Measurements from ENCODE around the gene ARHGDIG. TPM values are rescaled to one million over a fixed set of nuclear protein-coding genes. Genes with fewer than 3 reads are reported as not detected.

ARHGDIG gene
- total RNA-seq, 2 donors from 2014 or later: 5.9 to 6.8 TPM

DNA sequence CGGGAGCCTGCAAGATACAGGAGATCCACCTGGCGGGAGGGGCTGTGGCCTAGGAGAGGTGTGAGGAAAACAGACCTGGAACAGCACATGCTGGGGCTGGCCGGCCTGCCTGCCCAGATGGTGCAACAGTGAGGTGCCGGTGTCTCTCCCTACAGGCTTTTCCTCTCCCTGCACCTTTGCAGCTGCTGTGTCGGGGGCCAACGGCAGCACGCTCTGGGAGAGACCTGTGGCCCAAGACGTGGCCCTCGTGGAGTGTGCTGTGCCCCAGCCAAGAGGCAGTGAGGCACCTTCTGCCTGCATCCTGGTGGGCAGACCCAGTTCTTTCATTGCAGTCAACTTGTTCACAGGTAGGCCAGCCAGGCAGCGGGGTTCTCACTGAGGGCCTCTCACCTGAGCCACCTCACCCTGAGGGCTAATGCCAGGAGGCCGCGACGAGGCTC lies 20.6 kb upstream of the ARHGDIG start:
- DNase-seq (ENCODE audit: low spot score): no peak
- Histone ChIP-seq H3K9me3 (no peaks in the 10 kb centered on the region), H3K27ac (no peak overlapping the region), H3K4me3 (no peak overlapping the region), H3K27me3 (no peaks in the 10 kb centered on the region), H3K4me1 (peaks cover 0 to 4% of the 10 kb centered on the region in 2 donors), H3K36me3 (peaks cover 70% of the 10 kb centered on the region)
- TF ChIP-seq, protein P1, sequence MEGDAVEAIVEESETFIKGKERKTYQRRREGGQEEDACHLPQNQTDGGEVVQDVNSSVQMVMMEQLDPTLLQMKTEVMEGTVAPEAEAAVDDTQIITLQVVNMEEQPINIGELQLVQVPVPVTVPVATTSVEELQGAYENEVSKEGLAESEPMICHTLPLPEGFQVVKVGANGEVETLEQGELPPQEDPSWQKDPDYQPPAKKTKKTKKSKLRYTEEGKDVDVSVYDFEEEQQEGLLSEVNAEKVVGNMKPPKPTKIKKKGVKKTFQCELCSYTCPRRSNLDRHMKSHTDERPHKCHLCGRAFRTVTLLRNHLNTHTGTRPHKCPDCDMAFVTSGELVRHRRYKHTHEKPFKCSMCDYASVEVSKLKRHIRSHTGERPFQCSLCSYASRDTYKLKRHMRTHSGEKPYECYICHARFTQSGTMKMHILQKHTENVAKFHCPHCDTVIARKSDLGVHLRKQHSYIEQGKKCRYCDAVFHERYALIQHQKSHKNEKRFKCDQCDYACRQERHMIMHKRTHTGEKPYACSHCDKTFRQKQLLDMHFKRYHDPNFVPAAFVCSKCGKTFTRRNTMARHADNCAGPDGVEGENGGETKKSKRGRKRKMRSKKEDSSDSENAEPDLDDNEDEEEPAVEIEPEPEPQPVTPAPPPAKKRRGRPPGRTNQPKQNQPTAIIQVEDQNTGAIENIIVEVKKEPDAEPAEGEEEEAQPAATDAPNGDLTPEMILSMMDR (IDR thresholded peaks at IDR 0.05): no peak

- TF ChIP-seq, protein P1 (IDR thresholded peaks at IDR 0.05): no peak
- Histone ChIP-seq H3K9me3 (no peaks in the 10 kb centered on the region), H3K27ac (no peak overlapping the region), H3K4me1 (peaks cover 0 to 6% of the 10 kb centered on the region in 2 donors), H3K36me3 (peaks cover 72% of the 10 kb centered on the region), H3K4me3 (no peak overlapping the region), H3K27me3 (no peaks in the 10 kb centered on the region)
- DNase-seq (ENCODE audit: low spot score): no peak
Observed at GRCh38 chr16:260326-260725, 20.1 kb upstream of the ARHGDIG start.

DNA sequence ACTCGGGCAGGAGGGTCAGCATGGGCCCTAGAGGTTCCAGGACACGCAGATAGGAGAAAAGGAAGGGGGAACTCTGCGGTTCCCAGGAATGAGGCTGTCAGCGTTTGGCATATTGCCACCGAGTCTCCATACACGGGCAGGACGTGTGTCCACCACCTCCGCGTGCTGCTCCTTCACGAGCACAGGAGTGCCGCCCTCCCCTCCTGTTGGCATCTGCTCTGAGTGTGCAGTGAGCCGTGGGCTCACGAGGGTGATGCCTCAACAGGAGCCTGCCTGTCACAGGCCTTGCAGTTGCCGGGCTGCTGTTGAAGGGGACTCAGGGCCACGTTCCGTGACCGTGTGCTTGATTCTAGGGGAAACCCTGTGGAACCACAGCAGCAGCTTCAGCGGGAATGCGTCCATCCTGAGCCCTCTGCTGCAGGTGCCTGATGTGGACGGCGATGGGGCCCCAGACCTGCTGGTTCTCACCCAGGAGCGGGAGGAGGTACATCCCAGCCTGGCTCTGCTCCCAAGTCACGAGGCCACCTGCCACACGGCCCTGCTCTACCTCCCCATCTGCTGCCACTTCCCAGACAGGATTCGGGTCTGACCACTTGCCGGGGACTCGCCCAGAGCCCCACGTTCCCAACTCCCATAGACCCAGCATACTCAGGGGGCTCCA lies 19.2 kb upstream of the ARHGDIG start:
- no peak for DNase-seq (ENCODE audit: low spot score)
- H3K9me3 ChIP-seq: no peaks in the 10 kb centered on the region
- no peaks in the 10 kb centered on the region for H3K27me3 ChIP-seq
- peak overlapping the region in 1 of 2 donors; percentile 3 for H3K27ac ChIP-seq
- TF ChIP-seq, protein P1 (IDR thresholded peaks at IDR 0.05): no peak
- H3K36me3 ChIP-seq: peaks cover 65% of the 10 kb centered on the region
- peaks cover 0 to 14% of the 10 kb centered on the region in 2 donors for H3K4me1 ChIP-seq
- no peak overlapping the region for H3K4me3 ChIP-seq

- Histone ChIP-seq H3K27me3 (no peaks in the 10 kb centered on the region), H3K9me3 (no peaks in the 10 kb centered on the region)
- DNase-seq (ENCODE audit: low spot score): no peak
Observed at GRCh38 chr16:262121-262745, 18.2 kb upstream of the ARHGDIG start.

GRCh38 chr16:263182-263774 lies 17.1 kb upstream of the ARHGDIG start:
- TF ChIP-seq, protein P1 (IDR thresholded peaks at IDR 0.05): no peak
- H3K9me3 ChIP-seq: no peaks in the 10 kb centered on the region
- H3K27ac ChIP-seq: no peak overlapping the region
- no peak for DNase-seq (ENCODE audit: low spot score)
- peaks cover 64% of the 10 kb centered on the region for H3K36me3 ChIP-seq
- H3K4me1 ChIP-seq: peaks cover 0 to 15% of the 10 kb centered on the region in 2 donors
- no peaks in the 10 kb centered on the region for H3K27me3 ChIP-seq
- no peak overlapping the region for H3K4me3 ChIP-seq

More at GRCh38 chr16:262121-262745, 18.2 kb upstream of the ARHGDIG start:
- Histone ChIP-seq H3K27ac (no peak overlapping the region), H3K4me3 (no peak overlapping the region), H3K36me3 (peaks cover 64% of the 10 kb centered on the region), H3K4me1 (peaks cover 0 to 15% of the 10 kb centered on the region in 2 donors)
- TF ChIP-seq, protein P1 (IDR thresholded peaks at IDR 0.05): no peak

All from right atrium auricular region (tissue), 2 donors.